GM12864 (cell line): ENCODE data around the gene TMED9.
A peak's percentile ranks its signal among the peaks of the same experiment; 100 is the strongest.

Source experiments
- DNase-seq: peaks from one replicate; pipeline ENCODE4 v3.0.0-alpha.2; 2011; ENCODE audit warnings: low read depth
- H3K4me3 ChIP-seq: 2 replicates; pipeline ENCODE4 v1.5.1; 2011; ENCODE audit warnings: mild to moderate bottlenecking, low read depth, low read length, control low read depth
- TF ChIP-seq, protein P1 (sequence below): IDR thresholded peaks from 2 replicates; pipeline ENCODE4 v1.5.1; 2011; ENCODE audit warnings: low read depth, mild to moderate bottlenecking, moderate library complexity, low read length, control low read depth, inconsistent platforms; ENCODE audit errors: missing control alignments

The TMED9 gene

GRCh38 chr5:177594071-177594470, 2.1 kb downstream of the TMED9 start:
- TF ChIP-seq, protein P1, sequence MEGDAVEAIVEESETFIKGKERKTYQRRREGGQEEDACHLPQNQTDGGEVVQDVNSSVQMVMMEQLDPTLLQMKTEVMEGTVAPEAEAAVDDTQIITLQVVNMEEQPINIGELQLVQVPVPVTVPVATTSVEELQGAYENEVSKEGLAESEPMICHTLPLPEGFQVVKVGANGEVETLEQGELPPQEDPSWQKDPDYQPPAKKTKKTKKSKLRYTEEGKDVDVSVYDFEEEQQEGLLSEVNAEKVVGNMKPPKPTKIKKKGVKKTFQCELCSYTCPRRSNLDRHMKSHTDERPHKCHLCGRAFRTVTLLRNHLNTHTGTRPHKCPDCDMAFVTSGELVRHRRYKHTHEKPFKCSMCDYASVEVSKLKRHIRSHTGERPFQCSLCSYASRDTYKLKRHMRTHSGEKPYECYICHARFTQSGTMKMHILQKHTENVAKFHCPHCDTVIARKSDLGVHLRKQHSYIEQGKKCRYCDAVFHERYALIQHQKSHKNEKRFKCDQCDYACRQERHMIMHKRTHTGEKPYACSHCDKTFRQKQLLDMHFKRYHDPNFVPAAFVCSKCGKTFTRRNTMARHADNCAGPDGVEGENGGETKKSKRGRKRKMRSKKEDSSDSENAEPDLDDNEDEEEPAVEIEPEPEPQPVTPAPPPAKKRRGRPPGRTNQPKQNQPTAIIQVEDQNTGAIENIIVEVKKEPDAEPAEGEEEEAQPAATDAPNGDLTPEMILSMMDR, result no peak
- H3K4me3 ChIP-seq, result no peak overlapping the region

GRCh38 chr5:177595026-177595585, 3.1 kb downstream of the TMED9 start:
- TF ChIP-seq, protein P1, result no peak
- DNase-seq, result no peak
- H3K4me3 ChIP-seq, result no peak overlapping the region

More at GRCh38 chr5:177594071-177594470, 2.1 kb downstream of the TMED9 start:
- no peak for DNase-seq

DNA sequence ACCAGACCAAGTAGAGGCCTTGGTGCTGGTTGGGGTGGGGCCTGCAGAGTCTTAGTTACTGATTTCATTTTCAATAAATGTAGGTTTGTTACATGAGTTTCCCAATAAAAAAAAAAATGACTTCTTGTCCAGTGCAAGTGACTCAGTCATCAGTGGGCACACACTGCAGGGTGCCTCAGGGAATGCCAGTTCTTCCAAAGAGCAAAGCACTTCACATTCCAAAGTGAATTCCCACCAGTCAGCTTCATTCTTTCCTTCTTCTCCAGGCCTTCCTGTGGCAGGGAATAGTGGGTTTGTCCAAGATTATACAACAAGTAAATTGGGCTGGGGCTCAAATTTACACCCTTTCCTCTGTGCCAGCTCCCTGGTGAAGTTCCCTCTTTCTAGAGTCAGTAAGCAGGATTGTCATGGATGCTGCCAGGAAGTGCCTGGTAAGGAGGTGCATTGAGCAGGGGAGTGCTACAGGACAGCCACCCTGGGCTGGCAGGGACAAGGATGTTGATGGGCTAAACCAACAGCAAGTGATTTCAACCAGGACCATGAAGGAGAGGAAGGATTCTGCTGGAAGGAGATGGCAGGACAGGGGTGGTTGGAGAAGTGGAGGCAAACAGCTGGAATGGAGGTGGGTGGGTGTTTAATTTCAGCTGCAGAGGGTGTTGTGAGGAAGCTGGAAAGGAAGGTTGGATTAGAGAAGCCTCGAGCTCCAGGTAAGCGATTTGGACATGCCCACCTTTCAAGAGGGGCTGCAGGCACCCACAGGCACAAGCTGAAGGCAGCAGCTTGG, 4.2 kb downstream of the TMED9 start:
- no peak for DNase-seq
- H3K4me3 ChIP-seq, result no peak overlapping the region
- TF ChIP-seq, protein P1, result no peak

GRCh38 chr5:177596775-177597238, 4.8 kb downstream of the TMED9 start:
- TF ChIP-seq, protein P1, result no peak
- DNase-seq, result no peak
- H3K4me3 ChIP-seq, result no peak overlapping the region

GRCh38 chr5:177598477-177598876, 6.5 kb downstream of the TMED9 start:
- no peak overlapping the region; the same call in 1 of the 2 replicates for H3K4me3 ChIP-seq
- TF ChIP-seq, protein P1, result no peak
- no peak for DNase-seq

DNA sequence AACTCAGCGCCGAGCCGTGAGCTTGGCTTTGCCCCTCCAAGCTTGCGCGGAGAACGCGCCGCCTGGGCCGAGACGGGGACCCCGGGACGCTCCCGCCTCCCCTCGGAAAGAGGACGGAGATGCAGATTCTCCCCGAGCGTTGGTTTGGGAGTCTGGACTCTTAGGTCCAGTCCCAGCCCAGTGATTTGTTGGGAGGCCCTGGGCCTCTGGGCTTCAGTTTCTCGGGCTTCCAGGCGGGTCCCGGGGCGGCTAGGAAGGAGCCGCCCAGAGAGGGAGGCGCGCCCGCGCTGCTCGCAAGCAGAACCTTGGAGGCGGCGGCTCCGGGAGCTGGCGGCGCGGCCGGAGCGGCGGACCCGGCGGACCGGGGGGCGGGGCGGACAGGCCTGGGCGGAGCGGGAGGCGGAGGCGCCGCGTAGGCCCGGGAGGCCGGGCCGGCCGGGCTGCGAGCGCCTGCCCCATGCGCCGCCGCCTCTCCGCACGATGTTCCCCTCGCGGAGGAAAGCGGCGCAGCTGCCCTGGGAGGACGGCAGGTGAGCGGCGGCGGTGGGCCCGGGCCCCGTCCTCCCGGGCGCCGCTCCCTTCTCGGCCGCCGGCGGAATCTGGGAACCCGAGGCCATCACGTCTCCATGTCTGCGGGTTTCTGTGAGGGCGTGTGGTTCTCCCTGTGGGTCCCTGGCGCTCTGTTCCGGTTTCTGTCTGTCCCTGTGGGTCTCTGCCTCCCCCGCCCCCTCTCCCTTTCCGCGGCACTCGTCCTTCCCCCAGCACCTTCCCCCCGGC, 7.9 kb downstream of the TMED9 start, which contains the start of gene B4GALT7:
TSS of gene B4GALT7 (plus strand) at position 402 of the 777 bp plus-strand sequence. CDS start at position 481, 79 bp downstream.
- no peak for DNase-seq
- H3K4me3 ChIP-seq, result peak within 1 kb of the TSS; percentile 75
- TF ChIP-seq, protein P1, result no peak
